Activated B cell treated with CpG ODN at 0.5 μM for 24 hours (primary cell): ENCODE results near the gene BASP1. TPM values are rescaled to one million over a fixed set of nuclear protein-coding genes. Genes with fewer than 3 reads are reported as not detected.

ENCODE experiments used
- ATAC-seq: fragments of 200-7000 bp; cut with Tn5 transposase; one replicate; pipeline ENCODE4 v1.10.0; 2021; ENCODE audit warnings: low read depth, mild to moderate bottlenecking, moderate library complexity
- CTCF ChIA-PET: fragments of 350-600 bp; sonication (Branson Sonifier 250); formaldehyde crosslinking; loops from one replicate; lab custom pipeline; 2021; ENCODE audit warnings: antibody characterized with exemption; lab: Charles Lee
- POLR2A ChIA-PET: fragments of 350-600 bp; sonication (Branson Sonifier 250); formaldehyde crosslinking; loops from one replicate; lab custom pipeline; 2021; ENCODE audit warnings: antibody characterized with exemption; lab: Charles Lee
- DNase-seq: peaks from one replicate; pipeline ENCODE4 v3.0.0; 2022
- H3K27ac Mint-ChIP-seq: one replicate; pipeline ENCODE4 v1.8.0; 2020; ENCODE audit warnings: mixed read lengths
- H3K27me3 Mint-ChIP-seq: one replicate; pipeline ENCODE4 v1.8.0; 2021; ENCODE audit warnings: mixed read lengths
- H3K36me3 Mint-ChIP-seq: one replicate; pipeline ENCODE4 v1.8.0; 2021; ENCODE audit warnings: low read depth, mixed read lengths
- H3K4me1 Mint-ChIP-seq: one replicate; pipeline ENCODE4 v1.8.0; 2021; ENCODE audit warnings: mixed read lengths
- H3K4me3 Mint-ChIP-seq: one replicate; pipeline ENCODE4 v1.8.0; 2020; ENCODE audit warnings: mild to moderate bottlenecking, mixed read lengths
- H3K9me3 Mint-ChIP-seq: one replicate; pipeline ENCODE4 v1.8.0; 2020; ENCODE audit warnings: mixed read lengths
- intact Hi-C: fragments of 100-400 bp; cut with micrococcal nuclease; formaldehyde crosslinking; loops from one replicate; pipeline ENCODE4 v1.15.1; 2024
- total RNA-seq: library from RNA; stranded (reverse); gene quantifications from 2 replicates; pipeline ENCODE4 v1.2.3, GENCODE V29; 2022
- TF ChIP-seq, protein P1 (sequence below): fragments of 200-600 bp; IDR thresholded peaks from one replicate; pipeline ENCODE4 v1.8.0; 2022; ENCODE audit warnings: antibody characterized with exemption, mild to moderate bottlenecking

BASP1 gene
- total RNA-seq, 1 donor from 2014 or later: 316 TPM

DNA sequence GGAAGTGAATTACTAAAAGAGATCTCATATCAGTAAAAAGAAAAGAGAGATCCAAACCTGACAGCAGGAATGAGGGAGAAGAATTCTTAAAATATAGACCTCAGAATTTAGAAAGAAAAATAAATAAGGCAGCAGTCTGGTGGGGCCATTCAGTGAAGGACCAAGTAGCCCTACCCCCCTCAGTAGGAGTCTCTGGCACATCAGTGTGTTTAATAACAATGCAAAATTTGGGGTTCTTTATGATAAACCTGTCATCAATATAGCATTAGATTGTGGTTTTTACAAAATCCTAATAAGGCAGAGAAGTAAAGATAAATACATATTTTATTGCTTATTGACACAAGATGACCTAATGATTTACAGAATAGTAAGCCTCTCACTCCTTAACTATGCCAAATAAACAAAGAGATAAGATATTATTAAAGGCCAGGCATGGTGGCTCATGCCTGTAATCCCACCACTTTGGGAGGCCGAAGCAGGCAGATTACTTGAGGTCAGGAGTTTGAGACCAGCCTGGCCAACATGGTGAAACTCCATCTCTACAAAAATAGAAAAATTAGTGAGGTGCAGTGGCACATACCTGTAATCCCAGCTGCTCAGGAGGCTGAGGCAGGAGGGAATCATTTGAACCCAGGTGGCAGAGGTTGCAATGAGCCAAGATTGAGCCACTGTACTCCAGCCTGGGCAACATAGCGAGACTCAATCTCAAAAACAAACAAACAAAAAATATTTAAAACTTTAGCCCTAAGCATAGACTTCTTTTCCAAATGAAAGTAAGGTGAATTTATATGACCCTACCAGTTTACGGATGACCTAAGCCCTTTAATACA lies 108.6 kb downstream of the BASP1 start:
- TF ChIP-seq, protein P1, sequence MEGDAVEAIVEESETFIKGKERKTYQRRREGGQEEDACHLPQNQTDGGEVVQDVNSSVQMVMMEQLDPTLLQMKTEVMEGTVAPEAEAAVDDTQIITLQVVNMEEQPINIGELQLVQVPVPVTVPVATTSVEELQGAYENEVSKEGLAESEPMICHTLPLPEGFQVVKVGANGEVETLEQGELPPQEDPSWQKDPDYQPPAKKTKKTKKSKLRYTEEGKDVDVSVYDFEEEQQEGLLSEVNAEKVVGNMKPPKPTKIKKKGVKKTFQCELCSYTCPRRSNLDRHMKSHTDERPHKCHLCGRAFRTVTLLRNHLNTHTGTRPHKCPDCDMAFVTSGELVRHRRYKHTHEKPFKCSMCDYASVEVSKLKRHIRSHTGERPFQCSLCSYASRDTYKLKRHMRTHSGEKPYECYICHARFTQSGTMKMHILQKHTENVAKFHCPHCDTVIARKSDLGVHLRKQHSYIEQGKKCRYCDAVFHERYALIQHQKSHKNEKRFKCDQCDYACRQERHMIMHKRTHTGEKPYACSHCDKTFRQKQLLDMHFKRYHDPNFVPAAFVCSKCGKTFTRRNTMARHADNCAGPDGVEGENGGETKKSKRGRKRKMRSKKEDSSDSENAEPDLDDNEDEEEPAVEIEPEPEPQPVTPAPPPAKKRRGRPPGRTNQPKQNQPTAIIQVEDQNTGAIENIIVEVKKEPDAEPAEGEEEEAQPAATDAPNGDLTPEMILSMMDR: no peak
- Mint-ChIP-seq H3K9me3 (no peaks in the 10 kb centered on the region), H3K27me3 (no peaks in the 10 kb centered on the region), H3K4me3 (no peak overlapping the region), H3K27ac (no peak overlapping the region), H3K36me3 (no peaks in the 10 kb centered on the region), H3K4me1 (no peaks in the 10 kb centered on the region)
- DNase-seq: no peak
- ChIA-PET CTCF (no interaction called here), POLR2A (no interaction called here)
- no peak for ATAC-seq
- intact Hi-C loops: no loop called here
